Mesodermal cell (in vitro differentiated cells): Measurements from ENCODE around the gene CCDC60.

Experiments
- H3K27ac ChIP-seq: 2 replicates; pipeline ENCODE4 v1.7.0; 2013; ENCODE audit warnings: mild to moderate bottlenecking, low read depth, low read length, moderate library complexity; ENCODE audit not compliant: severe bottlenecking
- H3K36me3 ChIP-seq: 2 replicates; pipeline ENCODE4 v1.7.1; 2013; ENCODE audit warnings: mild to moderate bottlenecking, low read length, moderate library complexity; ENCODE audit not compliant: control insufficient read depth, insufficient read depth
- H3K4me1 ChIP-seq: one replicate; pipeline ENCODE4 v1.7.1; 2013; ENCODE audit warnings: mild to moderate bottlenecking, low read length; ENCODE audit not compliant: insufficient read depth, control insufficient read depth, poor library complexity, severe bottlenecking
- H3K4me3 ChIP-seq: 2 replicates; pipeline ENCODE4 v1.7.0; 2013; ENCODE audit warnings: low read length, control low read depth, mild to moderate bottlenecking; ENCODE audit not compliant: insufficient read depth, poor library complexity, severe bottlenecking; ENCODE audit errors: extremely low read depth
- H3K9me3 ChIP-seq: 2 replicates; pipeline ENCODE4 v1.7.1; 2013; ENCODE audit warnings: mild to moderate bottlenecking, low read length, moderate library complexity; ENCODE audit not compliant: control insufficient read depth
- WGBS, 2 experiments: methylation state at CpG; one replicate each; pipeline ENCODE4 v1.1.5; 2013; ENCODE audit warnings: missing lambda C conversion rate in 2 of 2; ENCODE audit not compliant: insufficient coverage in 2 of 2; 5-methylcytosine and 5-hydroxymethylcytosine counted together

CCDC60 gene

GRCh38 chr12:119369161-119369560, 34.6 kb downstream of the CCDC60 start:
- H3K4me3 ChIP-seq, result no peak overlapping the region
- no peak overlapping the region for H3K27ac ChIP-seq
- no peaks in the 10 kb centered on the region for H3K36me3 ChIP-seq
- WGBS, 2 experiments, result 70 to 83% methylated on average over 1 to 2 of the region's 3 CpGs
- no peaks in the 10 kb centered on the region for H3K9me3 ChIP-seq
- no peaks in the 10 kb centered on the region for H3K4me1 ChIP-seq

GRCh38 chr12:119369907-119370546, 35.5 kb downstream of the CCDC60 start:
- Histone ChIP-seq H3K9me3 (no peaks in the 10 kb centered on the region), H3K4me1 (no peaks in the 10 kb centered on the region), H3K27ac (no peak overlapping the region), H3K4me3 (no peak overlapping the region), H3K36me3 (no peaks in the 10 kb centered on the region)
- WGBS, 2 experiments, result 86 to 90% methylated on average over 3 to 8 of the region's 10 CpGs

- Histone ChIP-seq H3K4me3 (no peak overlapping the region), H3K9me3 (no peaks in the 10 kb centered on the region), H3K4me1 (no peaks in the 10 kb centered on the region), H3K36me3 (no peaks in the 10 kb centered on the region), H3K27ac (no peak overlapping the region)
- 86 to 89% methylated on average over 7 of the region's 7 CpGs for WGBS, 2 experiments
These were observed 38.0 kb downstream of the CCDC60 start for GRCh38 chr12:119372540-119372939.

- H3K36me3 ChIP-seq, result no peaks in the 10 kb centered on the region
- no peaks in the 10 kb centered on the region for H3K4me1 ChIP-seq
- H3K4me3 ChIP-seq, result no peak overlapping the region
- H3K9me3 ChIP-seq, result no peaks in the 10 kb centered on the region
- WGBS, 2 experiments, result 74 to 90% methylated on average over 2 to 3 of the region's 3 CpGs
- H3K27ac ChIP-seq, result no peak overlapping the region
These were observed 38.5 kb downstream of the CCDC60 start for GRCh38 chr12:119373001-119373400.

GRCh38 chr12:119373666-119374065, 39.1 kb downstream of the CCDC60 start:
- no peak overlapping the region for H3K4me3 ChIP-seq
- 92 to 100% methylated on average over 1 to 2 of the region's 2 CpGs for WGBS, 2 experiments

GRCh38 chr12:119374635-119375034, 40.1 kb downstream of the CCDC60 start:
- no peaks in the 10 kb centered on the region for H3K36me3 ChIP-seq
- no peak overlapping the region for H3K27ac ChIP-seq
- no peak overlapping the region for H3K4me3 ChIP-seq
- 83 to 93% methylated on average over 4 of the region's 4 CpGs for WGBS, 2 experiments
- no peaks in the 10 kb centered on the region for H3K4me1 ChIP-seq
- no peaks in the 10 kb centered on the region for H3K9me3 ChIP-seq

More at GRCh38 chr12:119373666-119374065, 39.1 kb downstream of the CCDC60 start:
- no peaks in the 10 kb centered on the region for H3K9me3 ChIP-seq
- no peak overlapping the region for H3K27ac ChIP-seq
- no peaks in the 10 kb centered on the region for H3K4me1 ChIP-seq
- no peaks in the 10 kb centered on the region for H3K36me3 ChIP-seq

- Histone ChIP-seq H3K36me3 (no peaks in the 10 kb centered on the region), H3K4me1 (no peaks in the 10 kb centered on the region), H3K4me3 (no peak overlapping the region), H3K9me3 (no peaks in the 10 kb centered on the region), H3K27ac (no peak overlapping the region)
- WGBS, 2 experiments, result 90 to 92% methylated on average over 6 to 7 of the region's 7 CpGs
These were observed 40.8 kb downstream of the CCDC60 start for GRCh38 chr12:119375075-119375882.

- Histone ChIP-seq H3K9me3 (no peaks in the 10 kb centered on the region), H3K27ac (no peak overlapping the region)
- 82 to 100% methylated on average over 3 to 4 of the region's 5 CpGs for WGBS, 2 experiments
These were observed 41.3 kb downstream of the CCDC60 start for GRCh38 chr12:119375883-119376190.

GRCh38 chr12:119378903-119379302, 44.4 kb downstream of the CCDC60 start:
- H3K27ac ChIP-seq, result no peak overlapping the region
- 86 to 100% methylated on average over 1 to 2 of the region's 4 CpGs for WGBS, 2 experiments
- H3K4me3 ChIP-seq, result no peak overlapping the region
- no peaks in the 10 kb centered on the region for H3K36me3 ChIP-seq
- H3K9me3 ChIP-seq, result no peaks in the 10 kb centered on the region
- H3K4me1 ChIP-seq, result no peaks in the 10 kb centered on the region

More at GRCh38 chr12:119375883-119376190, 41.3 kb downstream of the CCDC60 start:
- no peak overlapping the region for H3K4me3 ChIP-seq
- no peaks in the 10 kb centered on the region for H3K36me3 ChIP-seq
- H3K4me1 ChIP-seq, result no peaks in the 10 kb centered on the region

- no peaks in the 10 kb centered on the region for H3K4me1 ChIP-seq
These were observed 47.1 kb downstream of the CCDC60 start for GRCh38 chr12:119381471-119382235.

More at GRCh38 chr12:119381471-119382235, 47.1 kb downstream of the CCDC60 start:
- 80 to 86% methylated on average over 3 to 4 of the region's 5 CpGs for WGBS, 2 experiments
- H3K36me3 ChIP-seq, result no peaks in the 10 kb centered on the region
- no peaks in the 10 kb centered on the region for H3K9me3 ChIP-seq
- H3K4me3 ChIP-seq, result no peak overlapping the region
- H3K27ac ChIP-seq, result no peak overlapping the region
